Measurements from ENCODE around the gene IPO7.
"Not testable (repeated sequence)": the region's sequence is repeated elsewhere in the genome, so short reads cannot be mapped to it uniquely, and the experiment has no call there.

Gene IPO7

DNA sequence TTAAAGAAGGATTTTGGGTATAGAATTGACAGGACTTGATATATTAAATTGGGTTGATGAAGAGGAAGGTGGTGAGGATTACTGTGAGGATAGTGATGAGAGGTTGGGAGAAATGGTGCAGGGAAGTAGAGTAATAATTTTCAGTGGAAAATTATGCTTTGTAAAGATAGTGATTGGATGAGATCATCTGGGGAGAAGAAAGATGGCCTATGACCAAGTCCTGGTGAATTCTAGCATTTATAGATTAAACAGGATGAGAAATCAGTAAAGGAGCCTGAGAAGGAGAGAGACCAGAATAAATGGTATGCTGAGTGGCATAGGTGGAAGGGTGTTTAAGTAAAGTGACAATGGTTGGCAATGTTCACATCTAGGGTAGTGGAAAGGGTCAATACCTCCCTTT lies 15.0 kb downstream of the IPO7 start:
- no peak for DNase-seq

DNA sequence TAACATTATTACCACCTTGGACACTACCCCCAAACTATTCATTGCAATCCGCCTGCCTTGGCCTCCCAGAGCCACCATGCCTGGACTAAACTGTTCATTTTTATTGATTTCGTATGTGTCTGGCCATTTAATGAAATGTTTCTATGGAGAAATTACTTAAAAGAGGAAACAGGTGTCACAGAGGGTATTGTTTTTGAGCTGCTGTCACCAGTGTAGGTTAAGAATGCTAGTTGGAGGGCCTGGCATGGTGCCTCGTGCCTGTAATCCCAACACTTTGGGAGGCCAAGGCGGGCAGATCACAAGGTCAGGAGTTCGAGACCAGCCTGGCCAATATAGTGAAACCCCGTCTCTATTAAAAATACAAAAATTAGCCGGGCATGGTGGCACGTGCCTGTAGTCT lies 17.4 kb downstream of the IPO7 start:
- not testable (repeated sequence) for DNase-seq

DNA sequence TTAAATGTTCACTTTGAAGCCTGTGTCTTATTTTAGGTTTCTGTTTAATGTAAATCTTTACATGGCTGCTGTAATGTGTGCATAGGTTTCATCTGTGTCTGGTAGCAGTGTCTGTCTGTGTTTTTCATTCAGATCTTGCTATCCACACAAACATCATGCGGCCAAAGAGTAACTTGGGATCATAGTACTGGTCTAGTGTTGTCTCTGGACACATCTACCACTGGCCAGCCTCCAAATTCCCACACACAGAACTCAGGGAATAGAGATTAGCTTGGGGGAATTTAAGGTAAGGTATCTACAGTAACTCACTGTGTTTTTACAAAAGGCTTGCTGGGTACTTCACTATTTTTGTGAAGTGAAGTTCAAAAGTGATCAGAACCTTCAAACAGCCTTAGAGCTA lies 44.3 kb downstream of the IPO7 start:
- DNase-seq: no peak

DNA sequence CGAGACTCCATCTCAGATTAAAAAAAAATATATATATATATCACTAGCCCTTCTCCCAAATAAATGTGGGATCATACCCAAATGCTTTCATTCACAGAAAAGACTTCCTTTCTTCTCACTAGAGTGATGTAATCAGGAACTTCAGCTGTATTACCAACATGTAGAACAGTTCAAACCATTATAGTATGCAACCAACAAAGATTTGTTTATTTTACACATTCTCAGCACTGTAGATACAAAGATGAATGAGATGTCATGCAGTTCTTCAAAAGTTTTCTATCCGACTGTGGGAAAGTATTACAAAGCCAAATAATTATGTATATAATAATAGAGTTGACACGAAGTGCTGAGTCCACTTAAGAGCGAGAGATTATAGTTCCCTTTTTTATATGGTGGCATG lies 54.2 kb downstream of the IPO7 start:
- no peak for DNase-seq

DNA sequence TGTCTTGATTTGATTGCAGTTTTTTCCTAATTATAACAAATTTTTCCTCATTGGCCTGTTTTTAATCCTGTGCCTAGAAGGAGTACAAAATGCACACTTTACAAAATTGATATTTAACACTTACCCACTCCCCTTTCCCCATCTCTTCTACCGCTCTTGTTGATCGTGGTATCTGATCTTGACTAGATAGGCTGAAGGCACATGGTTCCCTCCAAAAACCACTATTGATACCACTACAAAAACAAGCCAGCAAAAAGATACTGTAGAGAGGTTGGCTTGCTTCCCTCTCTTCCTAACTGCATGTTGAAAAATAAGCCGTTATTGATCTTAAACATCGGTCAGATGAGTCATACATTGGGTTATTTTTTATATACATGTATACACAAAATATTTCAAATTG lies 61.8 kb downstream of the IPO7 start:
- no peak for DNase-seq

DNA sequence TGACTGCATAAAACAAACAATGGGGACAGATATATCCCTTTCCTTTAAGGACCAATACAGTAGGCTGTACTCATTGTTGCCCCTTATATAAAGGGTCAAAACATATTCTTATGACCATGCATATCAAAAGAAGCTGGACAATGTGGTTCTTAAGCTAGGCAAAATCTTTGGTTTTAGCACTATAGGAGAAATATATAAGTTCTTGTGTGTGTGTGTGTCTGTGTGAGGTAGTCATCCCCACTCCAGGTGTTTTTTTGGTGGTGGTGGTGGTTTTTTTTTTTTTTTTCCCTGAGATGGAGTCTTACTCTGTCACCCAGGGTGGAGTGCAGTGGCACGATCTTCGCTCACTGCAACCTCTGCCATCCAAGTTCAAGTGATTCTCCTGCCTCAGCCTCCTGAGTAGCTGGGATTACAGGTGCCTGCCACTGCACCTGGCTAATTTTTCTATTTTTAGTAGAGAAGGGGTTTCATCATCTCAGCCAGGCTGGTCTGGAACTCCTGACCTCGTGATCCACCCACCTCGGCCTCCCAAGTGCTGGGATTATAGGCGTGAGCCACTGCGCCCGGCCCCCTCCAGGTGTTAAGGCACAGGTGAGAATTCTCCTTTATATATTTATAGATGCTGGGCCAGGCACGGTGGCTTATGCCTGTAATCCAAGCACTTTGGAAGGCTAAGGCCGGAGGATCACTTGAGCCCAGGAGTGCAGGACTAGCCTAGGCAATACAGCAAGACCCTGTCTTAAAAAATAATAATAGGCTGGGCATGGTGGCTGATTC lies 64.3 kb downstream of the IPO7 start:
- DNase-seq: no peak

DNA sequence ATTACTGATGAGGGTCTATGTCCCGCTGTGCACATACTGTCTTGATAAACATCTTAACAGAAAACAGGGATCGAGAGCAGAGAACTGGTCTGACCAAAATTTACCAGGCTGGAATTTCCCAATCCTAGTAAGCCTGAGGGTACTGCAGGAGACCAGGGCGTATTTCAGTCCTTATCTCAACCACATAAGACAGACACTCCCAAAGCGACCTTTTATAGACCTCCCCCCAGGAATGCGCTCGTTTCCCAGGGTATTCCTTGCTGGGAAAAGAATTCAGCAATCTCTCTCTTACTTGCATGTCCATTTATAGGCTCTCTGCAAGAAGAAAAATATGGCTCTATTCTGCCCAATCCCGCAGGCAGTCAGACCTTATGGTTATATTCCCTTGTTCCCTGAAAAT lies 67.6 kb downstream of the IPO7 start:
- not testable (repeated sequence) for DNase-seq

DNA sequence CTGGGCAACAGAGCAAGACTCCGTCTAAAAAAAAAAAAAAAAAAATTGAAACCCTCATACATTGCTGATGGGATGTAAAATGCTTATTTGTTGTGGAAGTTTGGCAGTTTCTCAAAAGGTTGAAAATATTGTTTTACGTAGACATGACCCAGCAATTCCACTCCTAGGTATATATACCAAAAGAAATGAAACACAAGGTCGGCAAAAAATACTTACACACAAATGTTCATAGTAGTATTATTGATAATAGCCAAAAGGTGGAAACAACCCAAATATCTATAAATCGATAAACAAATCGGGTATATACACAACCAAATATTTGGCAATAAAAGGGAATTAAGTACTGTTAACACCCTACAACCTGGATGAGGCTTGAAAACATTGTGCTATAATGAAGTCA lies 71.3 kb downstream of the IPO7 start:
- DNase-seq: no peak

DNA sequence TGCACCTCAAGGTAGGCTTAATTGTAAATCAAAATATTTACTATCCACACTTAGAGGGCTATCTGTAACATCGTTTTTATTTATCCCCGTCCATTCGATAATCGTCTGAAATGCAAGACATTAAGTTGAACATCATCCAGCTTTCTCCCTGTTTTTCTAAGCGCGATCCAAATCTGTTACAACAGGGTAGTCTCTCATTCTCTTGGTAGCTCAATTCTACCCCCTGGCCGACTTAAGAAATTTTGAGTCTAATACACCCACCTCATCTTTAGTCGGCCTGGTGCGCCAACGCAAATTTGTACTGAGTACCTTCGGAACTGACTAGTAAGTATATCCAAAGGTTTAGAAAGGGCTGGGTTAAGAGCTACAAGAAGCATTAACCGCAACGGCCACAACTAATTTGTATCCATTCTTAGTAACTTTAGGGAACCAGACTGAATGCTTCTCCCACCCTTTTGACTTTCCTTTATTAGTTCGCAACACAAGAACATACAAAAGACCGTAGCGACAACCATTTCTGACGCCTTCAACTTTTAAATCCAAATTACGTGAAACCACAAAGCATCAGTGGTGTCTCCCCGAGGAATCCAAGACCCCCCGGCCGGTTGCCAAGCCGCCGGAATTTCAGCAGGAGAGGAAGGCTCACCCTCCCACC lies 75.3 kb downstream of the IPO7 start:
- DNase-seq: peak; percentile 52

DNA sequence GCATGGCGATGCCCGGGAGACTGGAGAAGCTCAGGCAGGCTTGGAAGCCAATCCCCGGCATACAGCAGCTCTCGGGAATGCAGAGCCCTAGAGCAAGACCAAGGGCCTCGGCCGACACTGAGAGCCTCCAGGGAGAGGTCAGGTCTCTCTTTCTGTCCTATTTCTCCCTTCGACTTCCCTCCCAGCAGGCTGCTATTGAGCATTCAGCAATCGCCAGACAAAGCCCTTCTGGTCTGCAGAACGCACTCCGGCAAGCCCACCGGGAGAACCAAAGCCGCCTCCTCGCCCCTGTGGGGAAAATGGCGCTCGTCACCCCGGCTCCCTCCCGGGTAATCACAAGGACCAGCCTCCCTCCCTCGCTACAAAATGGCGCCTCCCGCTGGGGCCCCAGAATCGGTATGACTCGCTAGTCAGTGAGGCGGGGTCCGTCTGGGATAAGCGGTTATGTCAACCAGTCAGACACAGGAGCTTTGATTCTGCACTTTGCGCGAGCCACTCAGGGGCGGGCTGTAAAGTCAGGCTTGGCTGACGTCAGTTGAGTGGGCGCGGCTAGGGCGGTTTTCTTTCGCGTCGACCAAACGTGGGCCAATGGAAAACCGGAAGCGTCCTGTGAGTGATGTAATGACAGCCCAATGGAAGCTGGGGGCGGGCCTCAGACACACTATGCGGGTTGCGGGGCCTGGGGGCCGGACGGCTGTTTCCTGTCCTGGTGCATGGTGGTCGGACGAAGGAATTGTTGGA lies 76.0 kb downstream of the IPO7 start, which contains the start of gene ZNF143:
TSS of gene ZNF143 (plus strand) at position 691 of the 741 bp plus-strand sequence. CDS start 10,297 bp downstream, outside the sequence.
- peak; percentile 100 for DNase-seq

DNA sequence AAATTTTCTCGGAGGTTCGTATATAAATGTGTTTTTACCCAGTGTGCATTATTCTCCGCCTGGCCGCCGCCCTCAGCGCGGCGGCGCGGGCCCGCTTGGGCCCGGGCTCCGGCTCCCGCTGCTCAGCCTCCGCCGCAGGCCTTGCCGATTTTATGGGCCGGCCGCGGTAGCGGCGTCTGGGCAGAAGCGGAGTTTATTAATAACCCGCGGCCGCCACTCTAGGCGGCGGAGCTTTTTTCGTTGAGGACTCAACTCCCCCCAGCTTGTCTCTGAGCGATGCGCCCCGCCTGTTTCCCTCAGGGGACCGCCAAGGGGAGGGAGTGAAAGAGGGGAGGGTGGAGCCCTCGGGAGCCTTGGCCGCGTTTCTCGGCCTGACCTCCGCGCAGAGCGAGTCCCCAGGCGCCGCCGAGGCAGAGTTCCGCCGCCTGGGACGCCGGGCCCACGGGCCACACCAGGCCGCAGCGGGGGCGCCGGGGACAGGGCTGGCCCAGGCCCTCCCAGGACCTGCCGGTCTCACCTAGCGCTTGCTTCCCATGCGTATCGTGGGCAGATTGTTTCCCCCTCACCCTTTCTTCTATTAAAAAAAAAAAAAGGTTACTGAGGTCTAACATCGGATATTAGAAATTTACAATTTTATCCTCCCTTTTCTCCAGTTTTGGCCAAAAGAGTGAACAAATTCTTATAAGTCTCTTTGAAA lies 76.8 kb downstream of the IPO7 start:
- DNase-seq: peak; percentile 94

DNA sequence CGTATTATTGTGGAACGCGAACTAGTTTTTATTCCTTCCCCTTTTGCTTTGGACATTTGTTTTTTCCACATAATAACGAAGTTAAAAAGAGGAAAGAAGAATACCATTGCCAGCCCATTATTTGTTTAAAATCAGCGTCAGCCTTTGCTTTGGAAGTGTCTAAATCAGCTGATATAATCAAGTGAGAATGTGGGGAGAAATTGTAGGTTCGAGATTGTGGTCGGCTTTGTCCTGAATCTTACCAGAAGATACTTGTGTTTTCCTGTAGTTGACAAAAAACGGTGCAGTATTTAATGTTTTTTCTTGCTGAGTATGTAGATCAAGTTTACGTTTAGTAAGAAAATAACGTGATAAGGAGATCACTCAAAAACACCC lies 77.3 kb downstream of the IPO7 start:
- peak; percentile 51 for DNase-seq

DNA sequence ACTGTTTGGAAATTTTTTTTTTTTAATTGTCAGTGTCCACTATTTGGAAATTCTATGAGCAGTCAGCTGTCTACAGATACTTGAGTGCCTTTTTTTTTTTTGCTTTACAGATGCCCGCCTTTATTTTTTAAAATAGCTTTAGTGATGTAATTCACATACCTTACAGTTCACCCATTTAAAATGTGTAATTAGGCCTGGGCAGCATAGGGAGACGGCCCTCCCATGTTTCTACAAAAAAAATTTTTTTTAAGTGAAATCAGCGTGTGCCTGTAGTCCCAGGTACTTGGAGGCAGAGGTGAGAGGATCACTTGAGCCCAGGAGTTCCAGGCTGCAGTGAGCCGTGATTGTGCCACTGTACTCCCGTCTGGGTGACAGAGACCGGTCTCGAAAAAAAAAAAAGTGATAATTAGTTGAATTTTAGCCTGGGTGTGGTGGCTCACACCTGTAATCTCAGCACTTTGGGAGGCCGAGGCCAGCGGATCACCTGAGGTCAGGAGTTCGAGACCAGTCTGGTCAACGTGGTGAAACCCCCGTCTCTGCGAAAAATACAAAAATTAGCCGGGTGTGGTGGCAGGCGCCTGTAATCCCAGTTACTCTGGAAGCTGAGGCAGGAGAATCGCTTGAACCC lies 77.8 kb downstream of the IPO7 start:
- no peak for DNase-seq

DNA sequence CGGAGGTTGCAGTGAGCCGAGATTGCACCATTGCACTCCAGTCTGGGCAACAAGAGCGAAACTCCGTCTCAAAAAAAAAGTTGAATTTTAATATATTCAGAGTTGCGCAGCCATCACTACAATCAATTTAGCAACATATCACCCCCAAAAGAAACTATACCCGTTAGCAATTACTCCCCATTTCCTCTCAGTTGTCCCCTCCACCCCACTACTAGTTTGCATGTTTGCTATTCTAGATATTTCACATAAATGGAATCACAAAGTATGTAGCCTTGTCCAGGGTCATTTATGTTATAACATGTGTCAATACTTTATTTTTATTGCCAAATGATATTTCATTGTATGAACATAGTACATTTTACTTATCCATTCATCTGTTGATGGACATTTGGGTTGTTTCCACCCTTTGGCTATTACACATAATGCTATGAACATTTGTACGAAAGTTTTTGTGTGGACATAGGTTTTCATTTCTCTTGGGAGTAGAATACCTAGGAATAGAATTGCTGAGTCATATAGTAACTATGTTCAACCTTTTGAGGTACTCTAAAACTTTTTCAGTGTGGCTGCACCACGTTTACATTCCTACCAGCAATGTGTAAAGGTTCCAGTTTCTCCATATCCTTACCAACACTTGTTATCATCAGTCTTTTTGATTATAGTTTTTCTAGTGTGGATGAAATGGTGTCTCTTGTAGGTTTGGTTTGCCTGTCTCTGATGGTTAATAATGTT lies 78.5 kb downstream of the IPO7 start:
- DNase-seq: no peak

DNA sequence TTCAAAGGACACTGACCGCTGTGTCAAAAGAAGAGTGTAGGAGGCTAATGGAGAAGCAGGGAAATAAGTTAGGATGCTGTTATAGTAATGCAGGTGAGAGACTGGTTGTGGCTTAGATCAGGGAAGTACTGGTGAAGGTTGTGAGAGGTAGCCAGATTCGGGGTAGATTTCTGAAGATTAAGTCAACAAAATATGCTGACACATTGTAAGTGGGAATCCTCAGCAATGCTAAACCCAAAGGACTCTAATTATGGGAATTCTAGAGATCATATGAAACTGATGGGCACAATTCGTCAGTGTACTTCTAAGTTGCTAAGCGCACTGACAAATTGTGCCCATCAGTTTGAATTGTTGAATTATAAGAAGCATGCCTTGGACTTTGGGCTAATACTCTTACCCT lies 86.3 kb downstream of the IPO7 start:
- DNase-seq: no peak

DNA sequence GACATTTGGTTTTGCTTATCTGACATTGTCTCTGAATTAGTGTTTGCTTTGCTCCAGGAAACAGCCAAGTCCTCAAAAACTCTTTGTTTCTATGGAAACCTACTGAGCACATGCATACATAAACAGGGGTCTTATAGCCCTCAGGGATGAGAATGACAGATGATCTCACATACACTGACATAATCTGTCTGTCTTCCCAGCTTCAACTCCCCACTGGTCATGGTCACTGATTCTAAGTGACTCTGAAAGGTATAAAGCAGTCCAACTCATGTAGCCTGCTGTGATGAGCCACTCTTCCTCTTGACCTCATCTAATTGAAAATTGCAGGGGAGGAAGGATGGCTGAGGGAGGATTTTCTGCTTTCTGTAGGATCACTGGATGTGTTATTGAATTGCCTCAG lies 89.0 kb downstream of the IPO7 start:
- no peak for DNase-seq

DNA sequence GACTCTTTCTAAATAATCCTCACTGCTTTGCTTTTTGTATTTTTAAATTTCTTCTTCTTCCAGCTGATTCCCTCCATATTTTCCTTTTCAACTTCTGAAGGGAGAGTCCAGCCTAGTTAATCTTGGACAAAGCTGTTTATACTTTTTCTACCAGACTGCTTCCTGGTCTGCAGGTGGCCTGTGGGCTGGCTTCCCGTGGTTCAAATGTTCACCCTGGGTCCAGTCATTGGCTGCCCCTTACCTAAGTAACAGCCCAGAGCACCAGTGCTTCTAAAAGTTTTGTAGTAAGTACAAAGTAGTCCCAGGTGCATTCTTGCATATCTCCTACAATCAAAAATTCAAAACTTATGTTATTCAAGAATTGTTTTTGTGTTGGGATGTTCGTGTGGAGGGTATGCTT lies 95.4 kb downstream of the IPO7 start:
- DNase-seq: no peak

DNA sequence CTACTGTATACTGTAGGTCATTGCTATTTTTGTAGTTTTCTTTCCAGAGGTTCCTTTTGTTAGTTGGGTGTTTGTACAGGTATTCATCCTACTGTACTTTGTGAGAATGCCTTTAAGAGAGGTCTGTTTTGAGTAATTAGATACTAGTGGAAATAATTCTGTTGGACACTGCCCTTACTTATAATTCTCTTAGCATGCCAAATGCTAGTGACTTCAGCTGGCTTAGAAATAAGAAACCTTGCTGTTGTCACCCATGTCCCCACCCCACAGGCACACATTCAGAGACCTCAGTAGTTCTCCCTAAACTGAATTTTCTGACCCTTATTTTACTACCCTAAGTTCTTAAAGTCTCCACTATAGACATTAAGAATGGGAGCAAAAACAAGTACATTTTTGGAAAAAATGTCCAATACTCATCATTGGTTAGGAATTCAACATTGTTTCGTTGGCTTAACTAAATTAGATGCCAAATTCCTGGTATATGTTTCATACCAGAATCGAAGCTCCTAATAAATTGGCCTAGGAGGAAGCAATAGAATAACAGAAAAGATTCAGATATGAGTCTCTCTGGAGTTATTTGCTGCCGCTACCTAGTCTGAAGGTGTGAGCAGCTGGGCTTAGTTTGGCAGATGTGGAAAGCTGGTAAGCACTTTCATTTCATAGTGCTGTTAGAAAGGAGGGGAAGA lies 104.8 kb downstream of the IPO7 start:
- no peak for DNase-seq

DNA sequence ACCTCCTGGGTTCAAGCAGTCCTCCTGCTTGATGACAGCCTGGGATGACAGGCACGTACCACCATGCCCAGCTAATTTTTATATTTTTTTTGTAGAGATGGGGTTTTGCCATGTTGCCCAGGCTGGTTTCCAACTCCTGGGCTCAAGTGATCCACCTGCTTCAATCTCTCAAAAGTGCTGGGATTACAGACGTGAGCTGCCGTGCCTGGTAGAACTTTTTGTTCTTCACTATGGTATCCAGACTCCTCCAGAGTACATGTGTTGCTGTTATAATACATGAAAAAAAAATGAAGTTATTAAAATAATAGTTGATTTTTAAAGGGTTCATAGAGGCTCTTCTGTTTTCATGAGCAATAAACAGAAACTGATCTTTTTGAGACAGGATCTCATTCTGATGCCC lies 105.9 kb downstream of the IPO7 start:
- no peak for DNase-seq

DNA sequence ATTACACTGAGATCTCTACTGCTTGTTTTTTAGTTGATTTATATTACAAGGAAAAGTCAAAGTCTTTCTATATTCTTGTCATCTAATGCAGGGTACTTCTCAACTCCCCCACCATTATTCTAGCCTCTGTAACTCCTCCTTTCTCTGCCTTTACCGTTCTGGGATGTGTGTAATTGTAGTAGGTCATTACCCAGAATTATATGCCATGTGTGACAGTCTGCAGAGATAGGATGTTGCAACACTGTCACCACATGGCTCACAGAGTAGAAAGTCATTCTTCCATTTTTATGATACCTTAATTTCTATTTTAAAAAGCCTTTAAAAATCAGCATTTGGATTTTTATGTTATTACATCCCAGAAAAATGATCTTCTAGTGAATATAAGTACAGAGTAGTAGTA lies 109.0 kb downstream of the IPO7 start:
- no peak for DNase-seq

DNA sequence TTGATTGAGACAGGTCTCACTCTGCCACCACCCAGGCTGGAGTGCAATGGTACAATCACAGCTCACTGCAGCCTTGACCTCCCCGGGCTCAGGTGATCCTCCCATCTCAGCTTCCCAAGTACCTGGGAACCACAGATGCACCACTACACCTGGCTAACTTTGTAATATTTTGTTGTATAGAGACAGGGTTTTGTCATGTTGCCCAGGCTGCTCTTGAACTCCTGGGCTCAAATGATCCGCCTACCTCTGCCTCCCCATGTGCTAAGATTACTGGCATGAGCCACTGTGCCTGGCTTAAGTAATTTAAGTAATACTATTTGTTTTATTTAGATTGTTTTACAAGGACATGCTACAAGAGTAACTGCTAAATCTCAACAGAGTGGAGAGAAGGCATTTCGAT lies 109.9 kb downstream of the IPO7 start:
- DNase-seq: no peak
